SW 1271 (cell line): ENCODE measurements around the gene ZNF135.

Source experiments
- DNase-seq, 2 experiments: peaks; one replicate each; lab custom pipeline; 2025; lab: John Stamatoyannopoulos, UW

ZNF135 gene

GRCh38 chr19:58046856-58047255 is 12.2 kb upstream of the ZNF135 start:
- no peak for DNase-seq

GRCh38 chr19:58047672-58048071 is 11.4 kb upstream of the ZNF135 start:
- no peak for DNase-seq

GRCh38 chr19:58052256-58052655 is 6.8 kb upstream of the ZNF135 start:
- no peak for DNase-seq

- no peak for DNase-seq
These were observed 5.5 kb upstream of the ZNF135 start for GRCh38 chr19:58053480-58054156.

- no peak for DNase-seq
These were observed 3.9 kb upstream of the ZNF135 start for GRCh38 chr19:58054901-58055874.

- DNase-seq = no peak
These were observed 2.8 kb upstream of the ZNF135 start for GRCh38 chr19:58056261-58056660.

- no peak for DNase-seq
These were observed 2.2 kb upstream of the ZNF135 start for GRCh38 chr19:58056861-58057260.

- DNase-seq = no peak
These were observed 615 bp upstream of the ZNF135 start for GRCh38 chr19:58058467-58058866.

GRCh38 chr19:58059671-58060078 is 593 bp downstream of the ZNF135 start:
- no peak for DNase-seq

- no peak for DNase-seq
These were observed 1.1 kb downstream of the ZNF135 start for GRCh38 chr19:58060231-58060630.

- DNase-seq = no peak
These were observed 4.6 kb downstream of the ZNF135 start for GRCh38 chr19:58063712-58064111.

- DNase-seq = no peak
These were observed 8.3 kb downstream of the ZNF135 start for GRCh38 chr19:58067240-58067912.

GRCh38 chr19:58079792-58080191 is 20.7 kb downstream of the ZNF135 start:
- DNase-seq = no peak

- DNase-seq = no peak
These were observed 23.9 kb downstream of the ZNF135 start for GRCh38 chr19:58083021-58083420.

- no peak for DNase-seq
These were observed 25.7 kb downstream of the ZNF135 start for GRCh38 chr19:58084596-58085347.

GRCh38 chr19:58085348-58085875 is 26.3 kb downstream of the ZNF135 start:
- no peak for DNase-seq

- DNase-seq = no peak
These were observed 28.0 kb downstream of the ZNF135 start for GRCh38 chr19:58086825-58087710.

GRCh38 chr19:58088521-58089052 is 29.5 kb downstream of the ZNF135 start:
- DNase-seq = no peak

- DNase-seq = no peak
These were observed 30.8 kb downstream of the ZNF135 start for GRCh38 chr19:58089846-58090245.

- no peak for DNase-seq
These were observed 32.3 kb downstream of the ZNF135 start for GRCh38 chr19:58091251-58091995.
